Stimulated activated CD8-positive, alpha-beta memory T cell treated with anti-CD3 and anti-CD28 coated beads, Interleukin-4, amount 100 ng/mL, for 24 hours (primary cell): ENCODE results near the gene IGF1R.

Experiments used
- DNase-seq: peaks from one replicate; pipeline ENCODE4 v3.0.0-alpha.2; 2020; ENCODE audit warnings: low read depth

Gene IGF1R

GRCh38 chr15:98798375-98798893 lies 150.1 kb downstream of the IGF1R start:
- DNase-seq = no peak

DNA sequence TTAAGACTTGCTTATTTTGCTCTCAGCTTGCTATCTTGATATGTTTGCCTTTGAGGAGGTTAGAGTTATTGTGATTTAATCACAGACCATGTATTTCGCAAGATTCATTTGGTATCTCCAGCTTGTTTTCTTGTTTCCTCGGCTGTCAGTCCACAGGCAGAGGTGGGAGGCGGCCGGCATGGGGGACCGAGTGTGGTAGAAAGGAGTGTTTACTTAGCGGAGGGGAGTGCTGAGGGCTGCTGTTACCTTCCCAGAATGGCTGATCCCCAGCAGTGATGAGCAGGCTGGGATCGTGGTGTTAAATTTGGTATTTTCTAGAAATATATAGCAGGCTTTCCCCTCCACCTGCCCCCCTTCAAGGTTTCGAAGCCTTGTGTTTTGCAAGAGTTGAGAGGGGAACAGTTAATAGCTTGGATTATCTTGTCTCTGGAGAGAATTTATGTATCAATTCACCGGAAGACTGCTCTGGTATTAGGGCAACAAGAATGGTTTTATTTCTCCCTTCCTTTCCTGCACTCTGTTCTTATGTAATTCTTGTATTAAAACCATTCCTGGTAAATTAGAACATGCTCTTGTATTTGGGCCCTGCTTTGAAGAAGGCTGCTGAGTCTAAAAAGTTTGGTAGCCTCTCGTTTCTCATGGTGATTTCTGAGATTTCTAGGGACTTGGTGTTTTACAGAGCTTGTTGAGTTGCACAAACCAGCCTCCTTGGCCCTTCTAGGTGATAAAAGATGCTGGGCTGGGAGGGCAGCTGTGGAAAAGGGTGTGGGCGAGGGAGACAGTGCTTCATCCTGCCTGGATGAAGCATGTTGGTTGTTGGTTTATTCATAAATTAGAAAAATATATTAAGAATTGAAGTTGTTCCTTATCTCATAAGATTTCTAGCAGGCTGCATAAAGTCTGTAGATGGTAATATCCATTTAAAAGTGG lies 151.4 kb downstream of the IGF1R start:
- DNase-seq = no peak

GRCh38 chr15:98800437-98801233 lies 152.3 kb downstream of the IGF1R start:
- no peak for DNase-seq

DNA sequence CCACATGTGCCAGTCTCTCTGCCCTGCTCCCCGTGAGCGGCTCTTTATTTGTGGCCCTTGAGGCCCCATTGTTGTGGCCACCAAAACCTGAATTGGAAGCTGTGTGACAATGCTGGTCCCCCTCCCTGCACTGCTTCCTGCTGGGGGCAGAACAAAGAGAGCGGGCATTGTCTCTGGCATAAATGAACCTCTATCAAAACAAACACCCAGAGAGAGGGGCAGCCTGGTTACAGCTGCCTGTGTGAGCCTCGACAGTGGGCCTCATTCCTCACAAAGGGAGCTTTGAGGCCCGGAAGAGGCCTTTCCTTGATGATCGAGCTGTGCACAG lies 152.9 kb downstream of the IGF1R start:
- no peak for DNase-seq

- DNase-seq = no peak
These were observed 153.8 kb downstream of the IGF1R start for GRCh38 chr15:98802187-98802586.

GRCh38 chr15:98803228-98804056 lies 155.1 kb downstream of the IGF1R start:
- no peak for DNase-seq

- DNase-seq = no peak
These were observed 155.7 kb downstream of the IGF1R start for GRCh38 chr15:98804057-98804380.

DNA sequence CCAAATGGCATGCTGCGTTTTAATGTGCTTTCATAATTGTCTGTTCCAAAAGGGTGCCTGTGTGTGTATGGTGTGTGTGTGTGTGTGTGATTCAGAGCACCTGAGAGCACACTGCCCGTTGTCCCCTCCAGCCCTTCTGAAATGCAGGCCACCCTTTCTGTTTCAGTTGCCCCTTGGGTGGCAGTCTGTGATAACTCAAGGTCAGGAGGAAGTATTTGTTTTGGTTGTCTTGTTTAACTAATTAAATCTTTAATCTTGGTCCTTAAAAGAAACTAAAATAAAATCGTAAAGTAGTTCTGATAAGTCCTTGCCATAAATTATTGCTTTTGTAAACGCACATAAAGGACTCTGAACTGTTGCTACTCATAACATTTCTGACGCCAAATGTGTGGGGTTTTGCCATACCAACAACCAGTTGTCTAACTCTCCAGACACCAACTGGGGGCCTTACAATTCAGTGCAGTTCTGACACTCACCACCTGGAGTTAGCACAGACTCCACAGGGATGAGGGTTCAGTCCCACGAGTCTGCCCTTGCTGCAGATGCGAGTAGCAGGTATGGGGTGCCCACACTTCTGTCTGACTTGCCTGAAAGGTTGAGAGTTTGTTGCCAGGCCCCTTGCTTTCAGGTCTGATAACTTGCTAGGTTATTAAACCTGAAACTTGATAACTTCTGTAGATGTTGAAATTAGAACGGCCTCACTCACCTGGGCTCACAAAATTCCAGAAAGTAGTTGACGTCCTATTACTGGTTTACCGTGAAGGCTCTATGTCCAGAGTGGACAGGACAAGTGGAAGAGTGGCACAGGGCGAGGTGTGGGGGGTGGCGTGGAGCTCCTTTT lies 157.3 kb downstream of the IGF1R start:
- no peak for DNase-seq

- DNase-seq = no peak
These were observed 158.0 kb downstream of the IGF1R start for GRCh38 chr15:98806275-98806895.

GRCh38 chr15:98807262-98807661 lies 158.9 kb downstream of the IGF1R start:
- no peak for DNase-seq

GRCh38 chr15:98809273-98809672 lies 160.9 kb downstream of the IGF1R start:
- DNase-seq = no peak

DNA sequence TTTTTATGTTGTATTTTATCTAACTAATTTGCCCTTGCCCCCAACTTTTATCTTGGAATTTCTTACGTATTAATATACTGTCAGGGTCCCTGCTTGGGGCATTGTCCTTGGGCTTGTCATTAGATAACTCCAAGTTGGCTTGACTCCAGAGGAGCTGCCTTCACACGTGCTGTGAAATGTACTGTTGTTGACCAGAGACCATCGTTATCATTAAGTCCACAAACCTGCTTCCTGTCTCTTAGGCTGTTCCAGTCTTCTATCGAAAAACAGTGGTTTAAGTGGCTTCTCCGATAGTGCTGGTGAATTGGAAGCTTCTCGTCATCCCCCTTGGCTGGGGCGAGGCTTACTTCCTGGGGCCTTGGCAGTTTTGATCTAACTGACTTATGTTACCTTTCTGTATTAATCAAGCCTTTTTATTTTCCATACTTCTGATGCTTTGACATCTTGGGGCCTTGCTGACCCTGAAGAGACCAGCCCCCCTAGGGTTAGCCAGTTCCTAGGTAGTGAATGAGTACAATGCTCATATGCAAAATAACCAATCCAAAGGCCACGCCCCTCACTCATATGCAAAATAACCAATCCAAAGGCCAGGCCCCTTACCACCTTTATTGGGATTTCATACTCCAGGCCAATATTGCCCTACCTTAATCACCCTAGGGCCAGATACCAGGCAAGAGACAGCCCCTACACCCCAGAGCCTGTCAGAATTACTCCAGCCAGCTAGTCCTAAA lies 164.5 kb downstream of the IGF1R start:
- DNase-seq = no peak

GRCh38 chr15:98813951-98814350 lies 165.6 kb downstream of the IGF1R start:
- no peak for DNase-seq

DNA sequence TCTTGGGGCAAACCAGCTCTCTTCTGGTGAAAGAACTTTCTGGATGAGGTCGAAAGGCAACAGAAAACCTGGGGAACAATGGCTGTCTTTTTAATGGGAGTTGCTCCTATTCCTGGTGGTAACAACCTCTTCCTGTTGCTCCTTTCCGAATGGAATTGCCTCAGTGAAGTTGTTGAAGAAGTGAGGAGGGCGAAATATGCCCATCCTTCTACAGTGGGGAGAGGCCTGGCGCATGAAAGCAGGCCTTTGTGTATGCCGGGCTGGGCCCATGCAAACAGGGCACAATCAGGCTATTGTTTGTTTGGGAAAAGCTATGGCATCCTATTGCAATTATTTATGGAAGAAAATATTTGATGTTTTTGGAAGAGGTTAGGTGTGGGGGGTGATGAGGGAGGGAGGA lies 166.9 kb downstream of the IGF1R start:
- DNase-seq = no peak

DNA sequence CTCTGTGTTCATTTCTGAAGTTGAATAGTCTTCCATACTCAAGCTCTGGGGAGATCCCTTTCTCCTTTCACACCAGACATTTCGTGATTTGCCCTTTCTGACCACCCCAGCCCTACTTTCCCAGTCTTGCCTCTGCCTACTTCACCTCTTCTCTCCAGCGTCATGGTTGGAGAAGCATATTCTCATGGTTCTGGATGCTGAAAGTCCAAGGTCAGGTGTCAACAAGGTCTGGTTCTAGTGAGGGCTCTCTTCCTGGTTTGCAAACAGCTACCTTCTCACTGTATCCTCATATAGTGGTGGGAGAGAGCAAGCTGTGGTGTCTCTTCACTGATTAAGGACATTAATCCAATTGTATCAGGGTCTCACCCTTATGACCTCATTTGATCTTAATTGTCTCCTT lies 169.4 kb downstream of the IGF1R start:
- DNase-seq = no peak

DNA sequence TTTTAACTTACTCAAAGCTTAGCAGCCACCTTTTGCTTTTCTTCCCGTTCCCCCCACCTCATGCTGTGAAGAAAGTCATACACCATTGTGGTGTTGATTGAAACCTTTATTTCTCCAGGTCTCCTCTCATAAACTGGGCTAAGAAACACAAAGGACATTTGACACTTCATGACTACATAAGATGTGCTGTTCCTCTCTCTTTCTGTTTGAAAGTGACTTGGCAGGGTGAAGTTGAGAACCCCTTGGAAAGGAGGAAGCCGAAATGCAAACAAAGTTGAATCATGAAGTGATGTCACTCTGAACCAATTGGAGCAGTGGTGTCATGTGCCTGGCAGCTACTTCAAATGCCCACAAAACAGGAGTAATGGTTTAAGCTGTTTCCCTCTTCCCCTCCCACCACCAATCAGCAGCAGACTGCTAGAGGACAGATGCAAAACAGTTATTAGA lies 174.7 kb downstream of the IGF1R start:
- DNase-seq = no peak

- DNase-seq = no peak
These were observed 175.3 kb downstream of the IGF1R start for GRCh38 chr15:98823616-98824015.

- no peak for DNase-seq
These were observed 176.3 kb downstream of the IGF1R start for GRCh38 chr15:98824595-98824994.

DNA sequence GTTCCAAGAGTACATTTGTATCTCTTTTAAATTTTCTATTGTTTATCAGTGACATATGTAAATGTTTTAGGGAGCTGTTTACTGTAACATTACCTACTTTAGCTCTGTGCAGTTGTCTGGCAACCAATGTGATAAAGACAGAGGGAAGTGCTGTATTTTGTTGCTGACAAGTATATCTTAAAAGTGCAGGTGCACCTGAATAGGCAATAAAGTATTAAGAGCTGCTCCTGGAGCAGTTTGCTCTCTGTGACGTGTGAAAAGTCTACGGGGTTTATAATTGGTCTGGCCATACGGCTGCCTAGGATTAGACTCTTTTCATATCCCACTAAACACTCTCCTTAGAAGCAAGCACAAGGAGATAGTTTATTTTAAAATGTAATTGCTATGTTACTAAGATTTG lies 178.3 kb downstream of the IGF1R start:
- no peak for DNase-seq

DNA sequence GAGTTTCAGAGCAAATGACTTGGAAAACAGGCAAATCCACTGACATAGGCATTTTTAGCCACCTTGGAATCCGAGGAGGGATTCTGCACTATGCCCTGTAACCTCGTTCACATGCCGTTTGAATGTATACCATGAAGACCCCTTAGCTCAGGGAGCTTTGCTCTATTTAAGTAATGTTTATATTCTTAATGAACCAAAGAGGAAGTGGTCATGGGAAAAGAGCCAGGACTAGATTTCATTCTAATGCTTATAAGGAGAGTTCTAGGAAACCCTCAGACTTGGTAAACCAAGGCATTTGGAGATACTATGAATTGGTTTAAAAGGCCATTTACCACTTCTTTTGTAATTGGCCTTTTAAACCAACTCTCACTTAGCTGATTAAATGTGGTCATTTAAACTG lies 178.9 kb downstream of the IGF1R start:
- no peak for DNase-seq
